ENCODE data around the gene KMO.

GRCh38 chr1:241548008-241548407, 15.8 kb downstream of the KMO start:
- TF ChIP-seq EP300 (IDR thresholded peaks at IDR 0.05), result no peak
- no peak for TF ChIP-seq POLR2AphosphoS5 (IDR thresholded peaks at IDR 0.05)
